Hematopoietic multipotent progenitor cell treated with erythropoietin and hydrocortisone succinate and interleukin-3 and kit ligand, for 6 days (in vitro differentiated cells): Measurements from ENCODE around the gene RBBP8NL.

Experiments
- DNase-seq: peaks from one replicate; pipeline ENCODE4 v3.0.0-alpha.2; 2015

Gene RBBP8NL, protein sequence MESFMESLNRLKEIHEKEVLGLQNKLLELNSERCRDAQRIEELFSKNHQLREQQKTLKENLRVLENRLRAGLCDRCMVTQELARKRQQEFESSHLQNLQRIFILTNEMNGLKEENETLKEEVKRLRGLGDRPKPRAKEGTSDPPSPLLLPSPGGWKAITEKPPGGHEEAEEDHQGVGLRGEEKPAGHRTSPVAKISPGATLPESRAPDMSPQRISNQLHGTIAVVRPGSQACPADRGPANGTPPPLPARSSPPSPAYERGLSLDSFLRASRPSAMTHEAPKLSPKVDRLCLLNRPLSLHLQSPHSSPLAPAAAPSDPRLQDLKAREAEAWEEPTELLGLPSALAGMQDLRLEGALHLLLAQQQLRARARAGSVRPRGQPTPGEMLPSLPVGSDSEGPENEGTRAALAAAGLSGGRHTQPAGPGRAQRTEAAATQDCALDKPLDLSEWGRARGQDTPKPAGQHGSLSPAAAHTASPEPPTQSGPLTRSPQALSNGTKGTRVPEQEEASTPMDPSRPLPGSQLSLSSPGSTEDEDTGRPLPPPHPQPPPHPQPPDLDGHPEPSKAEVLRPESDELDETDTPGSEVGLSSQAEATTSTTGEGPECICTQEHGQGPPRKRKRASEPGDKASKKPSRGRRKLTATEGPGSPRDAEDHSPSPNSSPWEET

DNA sequence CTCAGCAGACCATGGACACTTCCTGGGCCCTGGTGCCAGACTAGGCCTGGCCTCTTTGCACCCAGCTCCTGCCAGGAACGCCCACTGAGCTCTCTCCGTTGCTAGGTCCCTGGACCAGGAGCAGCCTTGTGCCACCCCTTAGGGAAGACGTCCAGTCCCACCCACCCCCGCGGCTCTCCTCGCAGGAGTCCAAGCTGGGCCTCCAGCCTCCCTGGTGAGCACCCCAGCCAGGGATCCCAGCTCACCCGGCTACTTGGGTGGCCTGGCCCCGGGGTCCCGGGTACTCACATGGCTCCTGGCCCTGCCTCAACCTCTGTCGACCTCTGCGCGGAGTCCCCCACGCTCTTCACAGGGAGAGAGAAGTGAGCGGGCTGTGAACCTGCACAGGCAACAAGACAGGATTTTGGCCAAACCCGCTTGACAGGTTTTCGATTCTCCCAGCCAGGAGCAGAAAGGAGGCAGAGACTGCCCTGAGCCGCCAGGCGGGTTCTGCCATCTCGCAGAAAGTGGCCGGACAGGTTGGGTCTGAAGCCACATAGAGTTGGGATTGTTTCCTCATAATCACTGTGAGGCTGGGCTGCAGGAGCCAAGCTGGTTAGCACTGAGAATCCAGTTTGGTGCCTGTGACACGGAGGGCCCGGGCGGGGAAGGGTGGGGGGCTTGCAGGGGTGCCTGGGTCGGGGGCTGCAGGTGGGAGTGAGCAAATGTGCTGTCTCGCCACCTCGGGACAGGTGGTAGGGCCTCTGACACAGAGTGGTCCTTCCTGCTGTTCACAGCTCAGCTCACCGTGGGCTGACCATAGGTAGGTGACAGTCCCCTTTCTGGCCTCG, at the start of gene RBBP8NL:
RBBP8NL (minus strand) TSS at position 368 of the 830 bp plus-strand sequence. CDS start 7,892 bp downstream, outside the sequence.
- no peak for DNase-seq

DNA sequence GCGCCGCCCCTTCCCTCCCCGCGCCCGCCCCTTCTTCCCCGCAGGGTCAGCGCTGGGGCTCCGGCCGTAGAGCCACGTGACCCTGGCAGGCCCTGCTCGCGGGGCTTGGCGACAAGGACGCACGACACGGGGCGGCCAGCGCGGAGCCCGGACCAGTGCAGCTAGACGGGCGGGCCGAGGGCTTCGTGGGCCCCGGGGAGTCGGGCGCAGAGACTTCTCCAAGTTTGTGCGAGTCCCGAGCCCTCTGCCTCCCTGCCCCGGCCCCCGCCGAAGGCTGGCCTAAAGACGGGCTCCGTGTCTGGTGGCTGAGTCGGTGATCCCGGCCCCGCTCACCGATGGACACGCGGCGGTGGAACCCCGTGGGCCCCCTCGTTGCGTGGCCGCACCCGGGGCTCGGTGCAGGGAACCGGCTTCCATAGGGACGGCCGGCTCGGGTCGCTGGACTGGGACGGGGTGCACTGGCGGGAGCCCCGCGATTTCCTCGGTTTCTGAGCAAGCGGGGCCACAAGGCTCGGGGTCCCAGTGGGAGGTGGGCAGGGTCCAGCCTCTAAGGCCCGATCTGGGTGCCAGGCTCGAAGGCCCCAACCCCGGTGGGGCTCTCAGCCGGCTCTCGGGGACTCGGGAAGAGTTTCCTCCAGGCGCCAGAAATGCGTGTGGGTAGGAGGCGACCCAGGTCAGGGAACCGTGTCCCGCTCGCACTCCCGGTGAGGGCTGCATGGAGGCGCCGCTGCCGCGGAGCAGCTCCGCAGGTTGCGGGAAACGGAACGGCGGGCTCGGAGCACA, 48.9 kb upstream of the RBBP8NL start:
- peak; percentile 57 for DNase-seq

GRCh38 chr20:62475772-62476055, 48.4 kb upstream of the RBBP8NL start, which contains the start of gene GATA5:
GATA5 (minus strand) TSS chr20:62475995; CDS start chr20:62475521, 474 bp downstream.
- DNase-seq = no peak

DNA sequence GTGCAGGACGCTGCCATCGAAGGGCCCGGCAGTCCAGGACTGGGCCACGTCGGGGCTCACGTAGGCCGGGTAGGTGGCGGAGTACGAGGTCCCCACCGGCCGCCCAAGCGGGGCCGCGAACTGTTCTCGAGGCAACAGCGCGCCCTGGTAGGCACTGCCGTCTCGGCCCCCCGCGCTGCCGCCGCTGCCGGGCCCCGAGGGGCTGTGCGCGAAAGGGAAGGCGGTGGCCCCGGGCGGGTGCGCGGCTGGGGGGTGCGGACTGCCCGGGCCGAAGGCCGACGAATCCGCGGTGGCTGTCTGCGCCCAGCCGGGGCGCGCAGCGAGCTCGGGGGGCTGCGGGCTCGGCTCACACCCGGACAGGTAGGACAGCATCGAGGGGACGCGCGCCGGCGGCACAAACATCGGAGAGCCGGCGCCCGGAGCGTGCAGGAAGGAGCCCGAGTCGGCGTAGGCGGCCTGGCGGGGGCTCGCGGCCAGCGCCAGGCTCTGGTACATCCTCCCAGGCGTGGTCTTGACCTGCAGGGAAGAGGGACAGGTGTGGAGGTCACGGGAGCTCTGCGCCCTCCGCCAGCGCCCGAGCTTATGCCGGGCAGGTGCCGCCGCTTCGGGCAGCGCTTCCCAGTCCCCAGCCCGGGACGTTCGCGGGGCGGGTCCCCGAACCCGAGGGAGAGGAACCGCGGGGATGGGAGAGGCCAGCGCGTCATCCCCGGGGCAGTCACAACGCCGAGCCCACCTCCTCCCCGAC, 47.9 kb upstream of the RBBP8NL start:
- no peak for DNase-seq

DNA sequence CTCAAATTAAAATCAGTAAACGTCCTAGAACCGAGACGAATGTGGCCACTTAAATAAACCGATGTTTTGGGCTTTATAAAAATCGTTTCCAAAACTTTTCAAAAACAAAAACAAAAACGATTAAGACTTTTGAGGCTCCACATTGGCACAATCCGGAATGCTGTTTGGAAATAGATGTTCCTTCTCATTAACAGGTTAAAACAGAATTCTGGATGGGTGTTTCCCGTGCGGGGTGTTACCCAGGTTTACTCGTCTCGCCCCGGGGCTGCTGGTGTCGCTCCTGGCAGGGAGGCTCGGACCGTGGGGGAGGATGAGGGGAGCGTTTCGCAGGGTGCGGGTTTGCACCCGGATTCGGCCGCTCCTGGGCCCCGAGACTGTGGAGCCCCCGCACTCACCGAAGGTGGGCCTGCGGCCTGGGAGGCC, 47.3 kb upstream of the RBBP8NL start:
- no peak for DNase-seq

DNA sequence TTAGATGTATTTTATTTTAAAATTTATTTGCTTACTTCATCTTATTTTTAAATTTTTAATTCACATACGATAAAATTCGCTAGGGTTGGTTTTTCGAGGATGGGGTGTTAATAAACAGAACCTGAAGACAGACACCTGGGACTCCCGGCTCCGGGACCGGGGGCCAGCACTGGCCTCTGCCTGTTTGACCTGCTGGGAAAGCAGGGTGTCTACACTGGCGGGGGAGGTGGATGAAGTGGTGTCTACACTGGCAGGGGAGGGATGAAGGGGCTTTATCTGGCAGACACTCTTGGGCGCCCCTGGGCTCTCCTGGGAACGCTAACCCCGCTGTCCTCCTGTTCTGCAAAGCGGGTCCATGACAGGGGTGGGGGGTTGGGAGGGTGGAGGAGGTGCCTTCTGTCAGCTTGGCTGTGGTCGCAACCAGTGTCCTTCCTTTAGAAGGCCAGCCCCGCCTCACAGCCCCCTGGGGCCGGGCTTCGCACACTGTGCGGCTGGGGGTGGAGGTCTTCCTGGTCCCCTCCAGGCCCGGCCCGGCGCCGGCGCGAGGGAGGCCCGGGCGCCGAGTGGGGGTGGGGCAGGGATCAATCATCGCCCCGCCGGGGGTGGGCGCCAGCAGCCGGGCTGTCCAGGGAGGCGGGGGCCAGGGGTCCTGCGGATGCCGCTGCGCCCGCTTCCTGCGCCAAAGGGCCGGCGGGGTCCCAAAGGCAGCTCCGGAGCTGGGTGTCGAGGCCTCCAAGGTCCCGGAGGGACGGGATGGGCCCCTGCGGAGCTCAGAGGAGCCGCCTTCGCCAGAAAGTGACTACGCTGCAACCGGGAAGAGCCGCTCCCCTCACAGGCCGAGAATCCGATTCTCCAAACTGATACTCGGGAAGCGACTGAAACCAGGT, 46.6 kb upstream of the RBBP8NL start:
- DNase-seq = no peak

DNA sequence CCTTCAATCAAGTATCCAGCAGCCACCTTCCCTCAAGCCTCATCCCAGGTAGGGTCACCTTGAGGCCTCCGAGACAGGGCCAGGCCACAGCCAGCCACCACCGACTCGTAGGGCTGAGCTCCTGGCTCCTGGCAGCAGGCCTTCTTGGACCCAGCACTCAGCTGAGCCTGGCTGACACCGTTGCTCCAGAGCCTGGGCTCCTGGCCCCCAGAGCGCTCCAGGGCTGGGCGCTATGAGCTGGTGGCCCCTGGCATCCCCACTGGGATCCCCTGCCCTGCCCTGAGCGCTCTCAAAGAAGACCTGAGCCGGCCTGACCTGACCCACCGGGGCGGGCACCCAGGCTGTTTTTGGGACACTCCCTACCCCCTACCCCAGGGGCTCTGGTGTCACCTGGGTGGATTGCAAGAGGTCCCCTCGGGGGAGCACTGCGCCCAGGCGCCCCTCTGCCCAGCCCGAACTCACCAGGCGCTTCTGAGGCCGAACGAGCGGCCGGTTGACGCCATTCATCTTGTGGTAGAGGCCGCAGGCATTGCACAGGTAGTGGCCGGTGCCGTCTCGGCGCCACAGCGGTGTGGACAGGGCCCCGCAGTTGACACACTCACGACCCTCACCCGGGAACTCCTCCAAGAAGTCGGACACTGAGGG, 45.7 kb upstream of the RBBP8NL start:
- no peak for DNase-seq

- no peak for DNase-seq
Measured at GRCh38 chr20:62472138-62472940, 45.0 kb upstream of the RBBP8NL start.

DNA sequence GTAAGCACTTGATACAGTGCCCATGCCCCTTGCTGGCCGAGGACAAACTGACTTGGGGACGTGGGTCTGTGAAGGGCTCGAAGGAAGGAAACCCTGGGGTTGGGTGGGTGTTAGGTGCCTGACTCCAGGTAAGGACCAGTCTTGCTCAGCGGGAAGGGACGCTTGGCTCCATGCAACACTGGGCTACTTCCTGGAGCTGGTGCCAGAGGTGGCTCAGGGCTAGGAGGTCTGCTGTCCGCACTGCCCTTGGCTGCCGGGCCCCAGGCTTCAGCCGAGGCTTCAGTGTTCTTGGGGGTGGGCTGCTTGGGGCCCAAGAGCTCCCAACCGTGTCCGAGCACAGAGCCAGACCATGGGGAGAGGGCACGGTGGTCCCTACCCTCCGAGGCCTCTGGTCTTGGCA, 43.1 kb upstream of the RBBP8NL start:
- DNase-seq = no peak

- DNase-seq = no peak
Measured at GRCh38 chr20:62470001-62470400, 42.7 kb upstream of the RBBP8NL start.

- no peak for DNase-seq
Measured at GRCh38 chr20:62469352-62469751, 42.0 kb upstream of the RBBP8NL start.

- no peak for DNase-seq
Measured at GRCh38 chr20:62466806-62467537, 39.6 kb upstream of the RBBP8NL start.

DNA sequence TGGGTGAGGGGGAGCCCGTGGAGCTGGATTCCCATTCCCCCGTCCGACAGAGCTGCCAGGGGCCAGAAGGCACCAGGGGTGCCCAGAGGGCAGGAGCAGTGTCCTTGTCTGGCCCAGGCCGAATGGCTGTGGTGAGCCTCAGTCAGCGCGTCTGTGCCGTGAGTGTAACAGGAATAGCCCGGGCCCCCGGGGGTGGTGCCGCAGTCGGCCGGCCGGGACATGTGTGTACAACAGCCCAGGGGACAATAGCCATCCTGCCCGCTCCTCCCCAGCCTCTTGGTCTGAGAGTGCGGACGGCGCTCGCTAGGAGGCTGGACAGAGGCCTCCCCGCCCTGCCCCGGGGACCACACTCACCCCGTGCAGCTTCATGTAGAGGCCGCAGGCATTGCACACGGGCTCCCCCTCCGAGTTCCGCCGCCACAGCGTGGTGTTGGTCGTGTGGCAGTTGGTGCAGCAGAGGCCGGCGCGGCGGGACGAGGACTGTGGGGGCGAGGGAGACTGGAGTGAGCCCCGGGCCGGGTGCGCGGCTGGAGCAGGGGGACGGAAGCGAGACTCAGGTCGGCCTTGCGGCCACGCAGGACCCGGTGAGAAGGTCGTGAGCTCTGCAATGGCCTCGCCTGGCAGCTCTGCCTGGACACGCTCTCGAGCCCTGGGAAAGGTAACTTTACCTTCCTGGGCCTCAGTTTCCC, 38.9 kb upstream of the RBBP8NL start:
- DNase-seq = no peak

GRCh38 chr20:62464990-62465389, 37.7 kb upstream of the RBBP8NL start:
- DNase-seq = no peak

GRCh38 chr20:62464425-62464770, 37.1 kb upstream of the RBBP8NL start:
- no peak for DNase-seq

- DNase-seq = no peak
Measured at GRCh38 chr20:62463651-62464424, 36.5 kb upstream of the RBBP8NL start.

- no peak for DNase-seq
Measured at GRCh38 chr20:62462976-62463592, 35.7 kb upstream of the RBBP8NL start.
